GM12801 (cell line): ENCODE measurements around the gene SUN2.

Source experiments
- CTCF ChIP-seq: IDR thresholded peaks from one replicate; pipeline ENCODE4 v1.5.1; 2011; ENCODE audit warnings: control low read depth; ENCODE audit not compliant: insufficient read length; ENCODE audit errors: extremely low read depth

Gene SUN2

GRCh38 chr22:38750638-38751037 is 5.2 kb downstream of the SUN2 start:
- no peak for TF ChIP-seq CTCF

- no peak for TF ChIP-seq CTCF
Observed at GRCh38 chr22:38750104-38750503, 5.7 kb downstream of the SUN2 start.

GRCh38 chr22:38748487-38749136 is 7.2 kb downstream of the SUN2 start:
- TF ChIP-seq CTCF = no peak

- no peak for TF ChIP-seq CTCF
Observed at GRCh38 chr22:38745676-38746460, 9.9 kb downstream of the SUN2 start.

GRCh38 chr22:38744981-38745380 is 10.8 kb downstream of the SUN2 start:
- no peak for TF ChIP-seq CTCF

- no peak for TF ChIP-seq CTCF
Observed at GRCh38 chr22:38742176-38742942, 13.4 kb downstream of the SUN2 start.

- no peak for TF ChIP-seq CTCF
Observed at GRCh38 chr22:38741576-38741975, 14.2 kb downstream of the SUN2 start.
